Testis (tissue), 2 donors: ENCODE data around the gene MRPS34.

ENCODE experiments used
- CTCF ChIP-seq, 3 experiments: fragments of 450-650 bp in 2 of 3; fragments of 200-600 bp in 1 of 3; sonication (generic) in 1 of 3; IDR thresholded peaks; one replicate each; pipeline ENCODE4 v1.5.1; 2016 to 2019; ENCODE audit warnings: antibody characterized with exemption in 3 of 3, mild to moderate bottlenecking in 2 of 3, moderate library complexity in 1 of 3
- POLR2A ChIP-seq: fragments of 450-650 bp; IDR thresholded peaks from one replicate; pipeline ENCODE4 v1.6.1; 2017; ENCODE audit warnings: antibody characterized with exemption, mild to moderate bottlenecking, moderate library complexity

- no peak for TF ChIP-seq CTCF (IDR thresholded peaks at IDR 0.05)
- no peak for TF ChIP-seq POLR2A
Measured at GRCh38 chr16:1775846-1776671, 3.1 kb upstream of the MRPS34 start.
